K562 (cell line): ENCODE measurements around the gene CEP19. TPM values are rescaled to one million over a fixed set of nuclear protein-coding genes. Genes with fewer than 3 reads are reported as not detected.

Source experiments
- ATAC-seq: fragments of 200-7000 bp; cut with Tn5 transposase; 3 replicates; pipeline ENCODE4 v1.9.1; 2020; ENCODE audit warnings: moderate library complexity
- BruUV-seq: library from RNA; stranded (reverse); fragments of 400-500 nt; replicated peaks from 2 replicates; lab custom pipeline; 2021; lab: Mats Ljungman, UMichigan
- CTCF ChIA-PET: fragments of 300-600 bp; formaldehyde crosslinking; extraction: SDS; loops from one replicate; lab custom pipeline; 2021; ENCODE audit warnings: low intra/inter-chr PET ratio; lab: Yijun Ruan, JAX
- POLR2A ChIA-PET: fragments of 300-600, 350-650 bp; sonication (Branson Sonifier 250); formaldehyde crosslinking; extraction: SDS; loops from one replicate; lab custom pipeline; 2021; ENCODE audit warnings: antibody characterized with exemption, inconsistent platforms; lab: Yijun Ruan, JAX
- DNase-seq, 4 experiments: peaks; one replicate each; pipeline versions ENCODE4 v3.0.0 to v3.0.0-alpha.2; 2011 to 2018; ENCODE audit warnings: low spot score in 3 of 4, mixed read lengths in 3 of 4; ENCODE audit errors: extremely low read depth in 1 of 4
- FAIRE-seq: peaks from 2 replicates; lab custom pipeline; 2011; peaks lifted over from hg19 to GRCh38; lab: Jason Lieb, UNC
- H2AFZ ChIP-seq: 2 replicates; pipeline ENCODE4 v1.6.0; 2011; ENCODE audit warnings: low read depth, low read length, control low read depth, inconsistent platforms
- H3K27ac ChIP-seq: fragments of 200-600 bp; 3 replicates; pipeline ENCODE4 v1.8.0; 2011; ENCODE audit warnings: low read depth, mild to moderate bottlenecking, control low read depth, inconsistent platforms, low read length, moderate library complexity, mixed read lengths; ENCODE audit errors: extremely low read depth
- H3K27me3 ChIP-seq, 2 experiments: fragments of 300-600 bp in 1 of 2; 2 replicates in 1 of 2; 3 replicates in 1 of 2; pipeline versions ENCODE4 v1.6.0 to v1.8.0; 2011; ENCODE audit warnings: inconsistent platforms in 2 of 2, low read length in 2 of 2, mild to moderate bottlenecking in 1 of 2, mixed read lengths in 1 of 2, moderate library complexity in 1 of 2; ENCODE audit not compliant: control insufficient read depth in 2 of 2, insufficient read depth in 2 of 2
- H3K36me3 ChIP-seq: fragments of 300-600 bp; 3 replicates; pipeline ENCODE4 v1.8.0; 2011; ENCODE audit warnings: mild to moderate bottlenecking, low read length, inconsistent platforms; ENCODE audit not compliant: control insufficient read depth, insufficient read depth
- H3K4me1 ChIP-seq, 2 experiments: fragments of 200-600 bp in 1 of 2; replicated peaks in 1 of 2; 2 replicates in 1 of 2; 3 replicates in 1 of 2; pipeline versions ENCODE4 v1.5.1 to v1.8.0; 2011; ENCODE audit warnings: inconsistent platforms in 2 of 2, low read length in 2 of 2, mild to moderate bottlenecking in 1 of 2, mixed read lengths in 1 of 2, moderate library complexity in 1 of 2; ENCODE audit not compliant: control insufficient read depth in 2 of 2, insufficient read depth in 2 of 2
- H3K4me2 ChIP-seq: 2 replicates; pipeline ENCODE4 v1.6.1; 2011; ENCODE audit warnings: low read length, control low read depth, inconsistent platforms, mixed read lengths; ENCODE audit not compliant: insufficient read depth
- H3K4me3 ChIP-seq: fragments of 200-600 bp; sonication (generic), shearing (Covaris generic); 2 replicates; pipeline ENCODE4 v1.5.1; 2016; ENCODE audit warnings: control low read depth, inconsistent platforms
- H3K79me2 ChIP-seq: fragments of 200-600 bp; 3 replicates; pipeline ENCODE4 v1.8.0; 2011; ENCODE audit warnings: low read length, inconsistent platforms; ENCODE audit not compliant: control insufficient read depth, insufficient read depth
- H3K9ac ChIP-seq, 2 experiments: 2 replicates each; pipeline versions ENCODE4 v1.6.0 to v1.6.1; 2011; ENCODE audit warnings: low read depth in 2 of 2, low read length in 2 of 2, control low read depth in 1 of 2, inconsistent platforms in 1 of 2, mild to moderate bottlenecking in 1 of 2, mixed read lengths in 1 of 2; ENCODE audit not compliant: insufficient read depth in 1 of 2
- H3K9me1 ChIP-seq: one replicate; pipeline ENCODE4 v1.6.0; 2011; ENCODE audit warnings: inconsistent platforms, mild to moderate bottlenecking, low read length, moderate library complexity; ENCODE audit not compliant: control insufficient read depth, insufficient read depth
- H3K9me3 ChIP-seq: replicated peaks from 2 replicates; pipeline ENCODE4 v1.5.1; 2011; ENCODE audit warnings: low read depth, low read length, inconsistent platforms; ENCODE audit not compliant: control insufficient read depth, insufficient read depth
- H4K20me1 ChIP-seq: replicated peaks from 2 replicates; pipeline ENCODE4 v1.6.1; 2011; ENCODE audit warnings: low read length, inconsistent platforms, mixed read lengths; ENCODE audit not compliant: control insufficient read depth, insufficient read depth
- CBX3 ChIP-seq, 2 experiments: IDR thresholded peaks; 1 replicate in 1 of 2; 2 replicates in 1 of 2; pipeline ENCODE4 v1.6.1; 2012; ENCODE audit warnings: inconsistent platforms in 2 of 2, low read length in 2 of 2, borderline replicate concordance in 1 of 2, control low read depth in 1 of 2
- FOXO4 ChIP-seq: fragments of 450-650 bp; formaldehyde crosslinking; IDR thresholded peaks from 2 replicates; pipeline ENCODE4 v1.4.0; 2020; ENCODE audit warnings: mild to moderate bottlenecking, moderate library complexity
- SRSF3 ChIP-seq: fragments of 200-400 bp; formaldehyde crosslinking; IDR thresholded peaks from 2 replicates; pipeline ENCODE4 v1.6.1; 2016; ENCODE audit warnings: mild to moderate bottlenecking, low read length, moderate library complexity; ENCODE audit not compliant: insufficient read depth
- WGBS: fragments of 100-300 bp; shearing (Covaris generic); methylation state at CpG from one replicate; pipeline ENCODE4 v1.1.6; 2016; ENCODE audit warnings: low coverage, mixed read lengths; ENCODE audit not compliant: insufficient coverage; ENCODE audit errors: missing lambda C conversion rate; 5-methylcytosine and 5-hydroxymethylcytosine counted together
- in situ Hi-C: fragments of 300-500 bp; cut with MboI; formaldehyde crosslinking; loops from 4 replicates; pipeline ENCODE4 v1.15.0; 2018; ENCODE audit warnings: inconsistent platforms, mixed read lengths
- intact Hi-C: fragments of 100-400 bp; cut with micrococcal nuclease; formaldehyde crosslinking; loops from 2 replicates; pipeline ENCODE4 v1.14.2; 2022
- polyA plus RNA-seq, 8 experiments: library from polyadenylated mRNA; depleted of rRNA in 4 of 8; stranded (reverse) in 5 of 8; unstranded in 3 of 8; fragments of >200 nt; fragmentation: Nextera tagmentation in 2 of 8; fragmentation: Illumina TruSeq in 1 of 8; extraction: Ambion mirVana in 2 of 8; extraction: Trizol in 1 of 8; gene quantifications; 2 replicates each; pipeline versions ENCODE4 v1.2.1 to v1.2.3, GENCODE V29; 2011 to 2014; ENCODE audit warnings: inconsistent platforms in 1 of 8, missing spikeins in 1 of 8
- total RNA-seq, 7 experiments: library from RNA; depleted of rRNA in 6 of 7; stranded (reverse); fragments of >200 nt in 6 of 7; fragmentation: Illumina TruSeq in 2 of 7; extraction: Trizol in 2 of 7; gene quantifications; 2 replicates each; pipeline versions ENCODE4 v1.2.1 to v1.2.3, GENCODE V29; 2011 to 2021; ENCODE audit warnings: low replicate concordance in 1 of 7

The CEP19 gene
- total and polyA plus RNA-seq, 9 of the 15 experiments (the other 6 are each of a cell fraction or from before 2014, with no cell fraction given) = 2.5 to 4.5 (median 3.7) TPM

DNA sequence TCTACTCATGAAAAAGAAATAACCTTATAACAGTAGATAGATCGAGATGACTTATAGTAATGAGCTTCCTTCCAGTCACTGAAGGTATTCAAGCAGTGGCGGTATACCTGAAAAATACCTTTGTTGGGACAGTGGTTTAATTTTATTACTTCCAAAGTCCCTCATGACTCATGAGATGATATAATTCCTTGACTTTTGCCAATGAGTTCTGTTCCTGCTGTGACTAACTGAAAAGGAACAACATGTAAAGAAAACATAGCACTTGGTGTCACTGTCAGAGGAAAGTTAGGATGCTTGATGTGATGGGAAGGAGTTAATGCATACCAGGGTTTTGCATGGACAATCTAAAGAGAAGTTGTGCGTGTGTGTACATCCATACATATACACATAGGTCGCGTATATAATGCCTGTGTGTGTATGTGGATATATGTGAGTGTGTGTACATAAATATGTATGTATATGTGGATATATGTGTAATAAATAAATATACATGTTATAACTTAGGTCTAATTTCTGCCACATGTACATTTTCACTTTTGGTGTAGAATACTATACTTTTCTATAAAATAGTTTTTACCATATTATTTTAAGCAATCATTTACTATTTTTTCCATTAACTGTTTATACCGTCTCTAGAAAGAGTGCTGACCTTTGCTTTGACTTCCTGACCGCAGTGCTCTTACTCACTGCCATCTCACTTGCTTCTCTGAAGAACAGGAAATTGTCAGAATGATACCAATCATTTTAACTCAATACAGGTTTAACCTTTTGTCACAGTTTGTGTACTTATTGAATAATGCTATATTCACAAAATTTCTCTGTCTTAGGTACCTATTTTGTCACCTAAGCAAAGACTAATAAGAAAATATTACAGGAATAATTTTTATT lies 15.0 kb upstream of the CEP19 start:
- in situ Hi-C loops (no loop called here), intact Hi-C loops (no loop called here)
- no peak for TF ChIP-seq SRSF3
- peak in 1 of 2 experiments; percentile 31; a peak in 1 of 3 replicates for TF ChIP-seq CBX3 (IDR thresholded peaks at IDR 0.05; ENCODE audit: borderline replicate concordance in 1 of 2, low read length in 2 of 2)
- Histone ChIP-seq H3K27me3 (no peaks in the 10 kb centered on the region), H4K20me1 (no peaks in the 10 kb centered on the region), H3K9ac (no peak overlapping the region), H3K9me3 (no peaks in the 10 kb centered on the region), H3K27ac (no peak overlapping the region), H3K4me1 (0 out of 5 replicates have a peak, but pooled peaks cover 0 to 3% of the 10 kb centered on the region in 2 experiments), H3K36me3 (peaks cover 37% of the 10 kb centered on the region), H2AFZ (no peak overlapping the region), H3K4me2 (no peak overlapping the region), H3K4me3 (no peak overlapping the region), H3K79me2 (no peaks in the 10 kb centered on the region), H3K9me1 (no peaks in the 10 kb centered on the region)
- ATAC-seq = no peak
- no TSS peak for BruUV-seq
- WGBS = 57% methylated on average over 7 of the region's 7 CpGs
- ChIA-PET CTCF (no interaction called here), POLR2A (interaction anchor here (1.6 to 2.1 kb wide), 2 partner anchors 13 to 15 kb away, joined by 5 read pairs; partner anchors contain the start of genes CEP19, PAK2 and PIGX)
- DNase-seq = peak in 1 of 4 experiments; percentile 11
- no peak for FAIRE-seq

- H3K4me3 ChIP-seq = no peak overlapping the region
- POLR2A ChIA-PET = interaction anchor here (0.6 kb wide), 2 partner anchors 10 to 152 kb away, joined by 3 to 4 read pairs; partner anchors contain the start of genes FBXO45 and WDR53
- intact Hi-C loops = no loop called here
- no peak for TF ChIP-seq FOXO4
These were observed 9.0 kb upstream of the CEP19 start for GRCh38 chr3:196721097-196721496.

More at GRCh38 chr3:196721097-196721496, 9.0 kb upstream of the CEP19 start:
- 28% methylated on average over 2 of the region's 2 CpGs for WGBS
- H3K36me3 ChIP-seq = peaks cover 36% of the 10 kb centered on the region
- H3K27ac ChIP-seq = no peak overlapping the region
- no peaks in the 10 kb centered on the region for H3K4me1 ChIP-seq
- H3K9me1 ChIP-seq = no peaks in the 10 kb centered on the region
- no peaks in the 10 kb centered on the region for H3K79me2 ChIP-seq
- no peaks in the 10 kb centered on the region for H4K20me1 ChIP-seq
- DNase-seq = no peak
- H3K4me2 ChIP-seq = no peak overlapping the region
- no peak for ATAC-seq
- CTCF ChIA-PET = no interaction called here
- FAIRE-seq = no peak
- H3K27me3 ChIP-seq = no peaks in the 10 kb centered on the region
- H3K9ac ChIP-seq = no peak overlapping the region
- no peak overlapping the region for H2AFZ ChIP-seq
- BruUV-seq = no TSS peak
- in situ Hi-C loops = no loop called here
- peaks cover 6% of the 10 kb centered on the region for H3K9me3 ChIP-seq
